Fibroblast of lung (primary cell): Measurements from ENCODE around the gene GAGE12J. TPM values are rescaled to one million over a fixed set of nuclear protein-coding genes. Genes with fewer than 3 reads are reported as not detected.
"Not testable (repeated sequence)": the region's sequence is repeated elsewhere in the genome, so short reads cannot be mapped to it uniquely, and the experiment has no call there.

Source experiments
- DNase-seq, 2 donors: peaks; one replicate each; pipeline versions ENCODE4 v3.0.0 to v3.0.0-alpha.2; 2010; ENCODE audit warnings: low read depth in 2 of 2
- H2AFZ ChIP-seq: 2 replicates; pipeline ENCODE4 v1.5.1; 2012; ENCODE audit warnings: low read length, control low read depth, inconsistent platforms
- H3K27ac ChIP-seq: 2 replicates; pipeline ENCODE4 v1.5.1; 2011; ENCODE audit warnings: low read length, control low read depth; ENCODE audit not compliant: insufficient read depth
- H3K27me3 ChIP-seq: 2 replicates; pipeline ENCODE4 v1.5.1; 2011; ENCODE audit warnings: mild to moderate bottlenecking, low read length; ENCODE audit not compliant: control insufficient read depth, insufficient read depth
- H3K36me3 ChIP-seq: 2 replicates; pipeline ENCODE4 v1.5.1; 2011; ENCODE audit warnings: low read length; ENCODE audit not compliant: control insufficient read depth, insufficient read depth
- H3K4me1 ChIP-seq: 2 replicates; pipeline ENCODE4 v1.5.1; 2011; ENCODE audit warnings: low read length; ENCODE audit not compliant: control insufficient read depth, insufficient read depth; ENCODE audit errors: extremely low read depth
- H3K4me2 ChIP-seq: 2 replicates; pipeline ENCODE4 v1.5.1; 2011; ENCODE audit warnings: low read length, control low read depth; ENCODE audit not compliant: insufficient read depth; ENCODE audit errors: extremely low read depth
- H3K4me3 ChIP-seq, 4 experiments: fragments of 200-600 bp in 1 of 4; sonication (generic) in 1 of 4; replicated peaks in 1 of 4; 2 replicates each; pipeline ENCODE4 v1.5.1; 2011 to 2016; ENCODE audit warnings: low read length in 4 of 4, low read depth in 3 of 4, mild to moderate bottlenecking in 3 of 4, control low read depth in 2 of 4, inconsistent platforms in 1 of 4, mixed read lengths in 1 of 4; ENCODE audit not compliant: insufficient read depth in 1 of 4; ENCODE audit errors: control extremely low read depth in 1 of 4
- H3K79me2 ChIP-seq: 2 replicates; pipeline ENCODE4 v1.5.1; 2012; ENCODE audit warnings: mild to moderate bottlenecking, low read length, inconsistent platforms; ENCODE audit not compliant: control insufficient read depth, insufficient read depth
- H3K9ac ChIP-seq: 2 replicates; pipeline ENCODE4 v1.5.1; 2011; ENCODE audit warnings: mild to moderate bottlenecking, low read length, control low read depth; ENCODE audit not compliant: insufficient read depth
- H3K9me3 ChIP-seq: 2 replicates; pipeline ENCODE4 v1.5.1; 2012; ENCODE audit warnings: low read depth, low read length; ENCODE audit not compliant: control insufficient read depth, insufficient read depth
- H4K20me1 ChIP-seq: 2 replicates; pipeline ENCODE4 v1.5.1; 2011; ENCODE audit warnings: low read length; ENCODE audit not compliant: control insufficient read depth, insufficient read depth; ENCODE audit errors: extremely low read depth
- polyA plus RNA-seq, 2 donors: library from polyadenylated mRNA; depleted of rRNA in 1 of 2; stranded (reverse) in 1 of 2; unstranded in 1 of 2; fragments of >200 nt; gene quantifications; 2 replicates each; pipeline ENCODE4 v1.2.1, GENCODE V29; 2011 to 2012; ENCODE audit warnings: missing spikeins in 1 of 2
- total RNA-seq: library from RNA; depleted of rRNA; stranded (reverse); fragments of >200 nt; gene quantifications from 2 replicates; pipeline ENCODE4 v1.2.1, GENCODE V29; 2014

GAGE12J gene
- total and polyA plus RNA-seq, 2 donors (not counting 1 experiment from before 2014, with no cell fraction given), result not detected

- not testable (repeated sequence) for DNase-seq, H3K4me1 ChIP-seq, H2AFZ ChIP-seq, H3K27me3 ChIP-seq, H3K36me3 ChIP-seq, H3K9ac ChIP-seq, H3K4me2 ChIP-seq, H3K4me3 ChIP-seq, H3K79me2 ChIP-seq, H3K9me3 ChIP-seq, H3K27ac ChIP-seq, H4K20me1 ChIP-seq
Measured at GRCh38 chrX:49331282-49331681, 9.4 kb downstream of the GAGE12J start, which contains the start of gene GAGE13. Gene GAGE13 (plus strand): TSS chrX:49331582. CDS start chrX:49332738, 1,156 bp downstream.

- H3K9me3 ChIP-seq, DNase-seq, H3K36me3 ChIP-seq, H3K4me2 ChIP-seq, H3K9ac ChIP-seq, H3K27ac ChIP-seq, H3K27me3 ChIP-seq, H3K4me3 ChIP-seq, H4K20me1 ChIP-seq, H2AFZ ChIP-seq, H3K79me2 ChIP-seq, H3K4me1 ChIP-seq: not testable (repeated sequence)
Measured at GRCh38 chrX:49331841-49332240, 10.0 kb downstream of the GAGE12J start.

DNA sequence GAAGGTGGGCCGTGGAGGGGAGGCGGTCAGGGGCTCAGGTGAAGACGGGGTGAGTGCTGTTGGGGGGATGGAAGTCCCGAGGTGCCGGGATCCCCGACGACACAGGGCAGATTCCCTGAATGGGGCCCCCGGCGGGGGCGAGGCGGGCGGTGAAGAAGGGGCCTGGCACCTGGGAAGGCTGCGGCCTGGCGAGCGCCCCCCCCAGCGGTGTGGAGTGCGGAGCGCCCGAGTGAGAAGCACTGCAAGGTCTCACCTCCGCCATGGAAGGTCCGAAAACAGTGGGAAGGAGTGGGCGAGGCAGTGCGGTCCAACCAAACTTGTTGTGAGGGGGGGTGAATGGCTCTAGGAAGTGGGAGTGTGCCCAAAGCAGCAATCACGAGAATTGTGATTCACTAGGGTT, 19.6 kb downstream of the GAGE12J start:
- not testable (repeated sequence) for H3K4me1 ChIP-seq, H3K27me3 ChIP-seq, H3K9ac ChIP-seq, H4K20me1 ChIP-seq, H3K27ac ChIP-seq, H3K36me3 ChIP-seq, H3K9me3 ChIP-seq, H2AFZ ChIP-seq, H3K79me2 ChIP-seq, DNase-seq, H3K4me3 ChIP-seq, H3K4me2 ChIP-seq

DNA sequence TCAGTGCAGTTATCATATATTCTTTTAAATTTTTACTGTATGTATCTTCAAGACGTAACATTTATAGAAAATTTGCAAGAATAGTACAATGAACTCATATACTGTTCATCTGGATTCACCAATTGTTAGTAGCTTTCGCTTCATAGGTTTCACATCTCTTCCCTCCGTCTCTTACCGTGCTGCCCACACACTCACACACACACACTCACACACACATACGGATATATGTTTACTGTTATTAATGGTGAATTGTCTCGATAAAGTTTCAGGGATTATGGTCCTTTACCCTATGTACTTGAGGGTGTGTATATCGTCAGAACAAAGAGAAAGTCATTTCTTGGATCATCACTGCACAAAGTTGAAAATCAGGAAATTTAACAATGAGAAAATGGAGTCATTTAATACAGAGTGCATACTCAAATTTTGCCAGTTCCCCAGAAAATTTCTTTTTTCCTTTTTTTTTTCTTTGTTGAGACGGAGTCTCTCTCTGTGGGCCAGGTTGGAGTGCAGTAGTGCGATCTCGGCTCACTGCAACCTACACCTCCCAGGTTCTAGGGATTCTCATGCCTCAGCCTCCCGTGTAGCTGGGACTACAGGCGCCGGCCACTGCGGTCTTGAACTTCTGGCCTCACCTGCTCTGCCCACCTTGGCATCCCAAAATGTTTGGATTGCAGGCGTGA, 22.8 kb downstream of the GAGE12J start:
- not testable (repeated sequence) for H3K9me3 ChIP-seq, H3K27me3 ChIP-seq, H3K79me2 ChIP-seq, H2AFZ ChIP-seq, H3K36me3 ChIP-seq, H4K20me1 ChIP-seq, H3K4me3 ChIP-seq, DNase-seq, H3K4me1 ChIP-seq, H3K9ac ChIP-seq, H3K4me2 ChIP-seq, H3K27ac ChIP-seq

- H3K4me3 ChIP-seq, H3K4me2 ChIP-seq, H2AFZ ChIP-seq, H4K20me1 ChIP-seq, H3K27ac ChIP-seq, H3K27me3 ChIP-seq, H3K9ac ChIP-seq, H3K9me3 ChIP-seq, DNase-seq, H3K36me3 ChIP-seq, H3K4me1 ChIP-seq, H3K79me2 ChIP-seq: not testable (repeated sequence)
Measured at GRCh38 chrX:49345402-49345801, 23.6 kb downstream of the GAGE12J start.

GRCh38 chrX:49346150-49346549, 24.3 kb downstream of the GAGE12J start:
- not testable (repeated sequence) for H3K9ac ChIP-seq, H3K79me2 ChIP-seq, H3K4me1 ChIP-seq, H3K27me3 ChIP-seq, H3K4me2 ChIP-seq, H4K20me1 ChIP-seq, H2AFZ ChIP-seq, DNase-seq, H3K27ac ChIP-seq, H3K4me3 ChIP-seq, H3K9me3 ChIP-seq, H3K36me3 ChIP-seq
